ENCODE measurements around the gene GPRIN1.

The GPRIN1 gene

GRCh38 chr5:176618783-176619182 is 8.8 kb upstream of the GPRIN1 start:
- TF ChIP-seq REST (IDR thresholded peaks at IDR 0.05; ENCODE audit: low read depth) (no peak), TEAD4 (IDR thresholded peaks at IDR 0.05) (no peak), TCF12 (IDR thresholded peaks at IDR 0.05; ENCODE audit: low read depth) (no peak)

GRCh38 chr5:176616511-176616910 is 6.6 kb upstream of the GPRIN1 start:
- no peak for TF ChIP-seq CREB1 (IDR thresholded peaks at IDR 0.05; ENCODE audit: low read depth)
- TF ChIP-seq EP300 (IDR thresholded peaks at IDR 0.05; ENCODE audit: borderline replicate concordance), result no peak
- no peak for TF ChIP-seq USF1 (IDR thresholded peaks at IDR 0.05)
- TF ChIP-seq MAX (IDR thresholded peaks at IDR 0.05), result no peak

GRCh38 chr5:176614805-176615478 is 5.0 kb upstream of the GPRIN1 start:
- no peak for TF ChIP-seq USF1 (IDR thresholded peaks at IDR 0.05)
- TF ChIP-seq CREB1 (IDR thresholded peaks at IDR 0.05; ENCODE audit: low read depth), result no peak
- no peak for TF ChIP-seq EP300 (IDR thresholded peaks at IDR 0.05; ENCODE audit: borderline replicate concordance)
- TF ChIP-seq NFIC (IDR thresholded peaks at IDR 0.05), result no peak
- TF ChIP-seq YY1 (IDR thresholded peaks at IDR 0.05; ENCODE audit: low read depth), result no peak
- no peak for TF ChIP-seq MAX (IDR thresholded peaks at IDR 0.05)
- no peak for TF ChIP-seq ZBTB7A (IDR thresholded peaks at IDR 0.05; ENCODE audit: low read depth)
- no peak for TF ChIP-seq REST (IDR thresholded peaks at IDR 0.05; ENCODE audit: low read depth)
- TF ChIP-seq TCF12 (IDR thresholded peaks at IDR 0.05; ENCODE audit: low read depth), result no peak
- no peak for TF ChIP-seq TEAD4 (IDR thresholded peaks at IDR 0.05)

- TF ChIP-seq MAX (IDR thresholded peaks at IDR 0.05) (no peak), ZBTB7A (IDR thresholded peaks at IDR 0.05; ENCODE audit: low read depth) (no peak), CREB1 (IDR thresholded peaks at IDR 0.05; ENCODE audit: low read depth) (no peak), TCF12 (IDR thresholded peaks at IDR 0.05; ENCODE audit: low read depth) (no peak), TAF1 (IDR thresholded peaks at IDR 0.05; ENCODE audit: low read depth) (no peak), YY1 (IDR thresholded peaks at IDR 0.05; ENCODE audit: low read depth) (no peak), EP300 (IDR thresholded peaks at IDR 0.05; ENCODE audit: borderline replicate concordance) (no peak), FOXM1 (IDR thresholded peaks at IDR 0.05; ENCODE audit: borderline replicate concordance, low read depth) (no peak), RAD21 (IDR thresholded peaks at IDR 0.05; ENCODE audit: low read depth) (no peak), CEBPB (IDR thresholded peaks at IDR 0.05) (no peak), TEAD4 (IDR thresholded peaks at IDR 0.05) (no peak), USF1 (IDR thresholded peaks at IDR 0.05) (no peak), NFIC (IDR thresholded peaks at IDR 0.05) (no peak), REST (IDR thresholded peaks at IDR 0.05; ENCODE audit: low read depth) (no peak), EGR1 (IDR thresholded peaks at IDR 0.05) (no peak)
Observed at GRCh38 chr5:176612855-176613254, 2.9 kb upstream of the GPRIN1 start.

Data from Ishikawa (cell line).